Cardiac septum (tissue), 1 donor: ENCODE measurements around the gene ARHGEF35. TPM values are rescaled to one million over a fixed set of nuclear protein-coding genes. Genes with fewer than 3 reads are reported as not detected.
"Not testable (repeated sequence)": the region's sequence is repeated elsewhere in the genome, so short reads cannot be mapped to it uniquely, and the experiment has no call there.

Experiments used
- DNase-seq: peaks from one replicate; pipeline ENCODE4 v3.0.0-alpha.2; 2020; ENCODE audit warnings: low spot score
- intact Hi-C: fragments of 100-400 bp; cut with DNase I; formaldehyde crosslinking; loops from one replicate; pipeline ENCODE4 v1.14.0; 2022
- total RNA-seq: library from RNA; stranded (reverse); fragmentation: NEBNext Ultra II Directional; extraction: Animal tissue kit (Norgen Biotek cat#: 25700); gene quantifications from one replicate; pipeline ENCODE4 v1.2.1, GENCODE V29; 2021
- donor health status: DM: no; HTN: no; CAD: no.

Gene ARHGEF35
- total RNA-seq, 1 donor from 2014 or later, result 0.57 TPM

DNA sequence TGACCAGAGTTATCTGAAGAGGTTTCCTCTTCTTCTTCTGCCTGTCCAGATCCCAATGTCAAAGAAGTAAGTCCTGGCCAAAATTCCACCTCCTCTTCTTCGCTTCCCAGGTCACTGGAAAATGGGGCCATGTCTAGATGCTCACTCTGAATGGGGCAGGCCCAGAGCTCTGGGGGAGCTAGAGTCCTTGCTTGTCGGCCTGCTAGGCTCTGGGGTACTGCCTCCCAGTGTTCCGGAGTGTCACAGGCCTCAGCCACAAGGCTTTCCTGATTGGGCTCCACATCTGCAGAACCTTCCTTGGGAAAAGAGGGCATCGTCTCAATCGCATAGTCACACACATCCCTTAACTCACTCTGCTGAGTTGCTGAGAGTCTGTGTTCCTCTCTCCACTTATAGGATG is 7.8 kb downstream of the ARHGEF35 start:
- DNase-seq, intact Hi-C loops: not testable (repeated sequence)

DNA sequence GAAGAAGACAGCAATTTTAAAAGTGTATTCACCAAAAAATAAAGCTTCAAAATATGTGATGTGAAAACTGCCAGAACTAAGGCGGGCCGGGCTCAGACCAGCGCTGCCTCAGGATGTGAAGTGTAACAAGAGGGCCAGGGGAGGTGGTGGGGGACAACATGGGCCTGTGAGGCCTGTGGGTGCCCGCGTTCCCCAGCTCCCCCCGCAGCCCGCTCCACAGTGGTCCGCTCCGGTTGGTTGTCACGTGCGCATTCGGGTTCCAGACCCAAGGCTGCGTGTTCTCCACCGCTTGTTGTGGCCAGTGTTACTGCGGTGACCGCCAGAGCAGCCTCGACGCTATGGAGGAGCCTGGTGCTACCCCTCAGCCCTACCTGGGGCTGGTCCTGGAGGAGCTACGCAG is 12.5 kb downstream of the ARHGEF35 start, which contains the start of gene CTAGE4:
TSS of gene CTAGE4 (plus strand) at position 301 of the 400 bp plus-strand sequence. CDS start at position 339, 38 bp downstream.
- DNase-seq, intact Hi-C loops: not testable (repeated sequence)

- DNase-seq, intact Hi-C loops: not testable (repeated sequence)
Observed at GRCh38 chr7:144179165-144179479, 16.5 kb downstream of the ARHGEF35 start.

GRCh38 chr7:144178380-144179164 is 17.1 kb downstream of the ARHGEF35 start:
- DNase-seq, intact Hi-C loops: not testable (repeated sequence)

- DNase-seq, result no peak
- intact Hi-C loops, result no loop called here
Observed at GRCh38 chr7:144174613-144175012, 21.0 kb downstream of the ARHGEF35 start.

GRCh38 chr7:144171594-144172350 is 23.9 kb downstream of the ARHGEF35 start:
- intact Hi-C loops, DNase-seq: not testable (repeated sequence)

- intact Hi-C loops, result no loop called here
Observed at GRCh38 chr7:144164784-144165183, 30.8 kb downstream of the ARHGEF35 start.

DNA sequence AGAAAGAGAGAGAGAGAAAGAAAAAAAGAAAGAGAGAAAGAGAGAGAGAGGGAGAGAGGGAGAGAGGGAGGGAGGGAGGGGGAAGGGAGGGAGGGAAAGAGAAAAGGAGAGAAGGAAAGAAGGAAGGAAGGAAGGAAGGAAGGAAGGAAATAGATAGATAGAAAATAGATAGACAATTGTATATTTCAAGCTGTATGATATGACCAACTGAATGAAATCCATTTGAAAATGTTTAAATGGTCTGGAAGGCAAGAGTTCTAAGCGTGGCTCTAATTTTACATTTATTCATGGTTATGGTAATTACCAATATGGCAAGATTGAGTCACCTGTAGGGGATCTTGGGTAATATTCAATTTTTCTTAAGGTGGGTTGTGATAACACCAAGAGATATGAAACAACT is 36.8 kb downstream of the ARHGEF35 start:
- intact Hi-C loops, result no loop called here

More at GRCh38 chr7:144164784-144165183, 30.8 kb downstream of the ARHGEF35 start:
- DNase-seq, result no peak

DNA sequence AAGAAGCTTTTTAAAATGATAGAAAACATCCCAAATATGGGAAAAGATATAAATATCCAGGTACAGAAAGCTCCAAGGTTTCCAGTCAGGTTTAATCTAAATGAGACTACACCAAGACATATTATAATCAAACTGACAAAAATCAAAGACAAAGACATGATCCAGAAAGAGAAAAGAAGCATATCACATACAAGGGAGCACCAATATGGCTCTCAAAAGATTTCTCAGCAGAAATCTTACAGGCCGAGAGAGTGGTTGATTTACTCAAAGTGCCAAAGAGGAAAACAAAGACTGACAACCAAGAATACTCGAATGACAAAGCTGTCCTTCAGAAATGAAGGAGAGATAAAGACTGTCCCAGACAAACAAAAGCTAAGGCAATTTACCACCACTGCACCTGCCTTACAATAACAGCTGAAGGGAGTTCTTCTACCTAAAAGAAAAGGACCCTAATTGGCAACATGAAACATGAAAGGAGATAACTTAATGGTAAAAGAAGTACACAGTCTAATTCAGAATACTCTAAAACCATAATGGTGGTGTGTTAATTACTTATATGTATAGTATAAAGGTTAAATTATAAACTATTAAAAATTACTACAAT is 47.3 kb downstream of the ARHGEF35 start:
- DNase-seq, result no peak
- intact Hi-C loops, result no loop called here

More for the DNA sequence above, 36.8 kb downstream of the ARHGEF35 start:
- no peak for DNase-seq

- intact Hi-C loops, result no loop called here
Observed at GRCh38 chr7:144144426-144144825, 51.2 kb downstream of the ARHGEF35 start.

GRCh38 chr7:144142187-144142586 is 53.4 kb downstream of the ARHGEF35 start:
- DNase-seq, result no peak
- intact Hi-C loops, result no loop called here

More at GRCh38 chr7:144144426-144144825, 51.2 kb downstream of the ARHGEF35 start:
- DNase-seq, result no peak

- DNase-seq, result no peak
- intact Hi-C loops, result no loop called here
Observed at GRCh38 chr7:144137501-144137900, 58.1 kb downstream of the ARHGEF35 start.

Other genes with a start within 250 kb of the ARHGEF35 start
- not detected for gene OR2F1, start 241.0 kb downstream of the ARHGEF35 start, total RNA-seq
- gene OR6B1, start 195.5 kb downstream of the ARHGEF35 start, total RNA-seq, result not detected
- not detected for gene OR2A5, start 146.9 kb downstream of the ARHGEF35 start, total RNA-seq
- gene OR2A25, start 126.0 kb downstream of the ARHGEF35 start, total RNA-seq, result not detected
- gene OR2A12, start 109.6 kb downstream of the ARHGEF35 start, total RNA-seq, result not detected
- gene OR2A2, start 86.2 kb downstream of the ARHGEF35 start, total RNA-seq, result not detected
- gene OR2A14, start 72.7 kb downstream of the ARHGEF35 start, total RNA-seq, result not detected
- gene CTAGE4, start 12.4 kb downstream of the ARHGEF35 start, total RNA-seq, result 0.24 TPM
- gene OR2A42, start 43.8 kb upstream of the ARHGEF35 start, total RNA-seq, result not detected
- not detected for gene OR2A7, start 69.0 kb upstream of the ARHGEF35 start, total RNA-seq
- gene CTAGE8, start 73.5 kb upstream of the ARHGEF35 start, total RNA-seq, result not detected
- 0.19 TPM for gene OR2A1, start 116.6 kb upstream of the ARHGEF35 start, total RNA-seq
- gene ARHGEF5, start 159.6 kb upstream of the ARHGEF35 start, total RNA-seq, result 0.89 TPM
- not detected for gene NOBOX, start 207.9 kb upstream of the ARHGEF35 start, total RNA-seq